Lower lobe of right lung (tissue), 2 donors: ENCODE results near the gene ZC3H14. TPM values are rescaled to one million over a fixed set of nuclear protein-coding genes. Genes with fewer than 3 reads are reported as not detected.

Source experiments
- ATAC-seq, 2 donors: fragments of 200-7000 bp; cut with Tn5 transposase; one replicate each; pipeline ENCODE4 v1.9.1; 2020 to 2022; ENCODE audit warnings: mild to moderate bottlenecking in 2 of 2, moderate library complexity in 2 of 2
- DNase-seq: peaks from one replicate; pipeline ENCODE4 v3.0.0-alpha.2; 2020
- H3K27ac ChIP-seq: fragments of 200-600 bp; one replicate; pipeline ENCODE4 v1.8.0; 2022
- H3K27me3 ChIP-seq: fragments of 200-600 bp; one replicate; pipeline ENCODE4 v1.8.0; 2022; ENCODE audit warnings: low read depth
- H3K36me3 ChIP-seq: fragments of 200-600 bp; one replicate; pipeline ENCODE4 v1.8.0; 2022; ENCODE audit warnings: mild to moderate bottlenecking
- H3K4me1 ChIP-seq: fragments of 200-600 bp; one replicate; pipeline ENCODE4 v1.8.0; 2022
- H3K4me3 ChIP-seq: fragments of 200-600 bp; one replicate; pipeline ENCODE4 v1.8.0; 2022; ENCODE audit warnings: mild to moderate bottlenecking
- H3K9me3 ChIP-seq: fragments of 200-600 bp; one replicate; pipeline ENCODE4 v1.8.0; 2022
- CTCF ChIP-seq: fragments of 200-600 bp; IDR thresholded peaks from one replicate; pipeline ENCODE4 v1.8.0; 2022; ENCODE audit warnings: antibody characterized with exemption, mild to moderate bottlenecking
- intact Hi-C: fragments of 100-400 bp; cut with DNase I; formaldehyde crosslinking; loops from one replicate; pipeline ENCODE4 v1.11.0; 2022
- long read RNA-seq: library from polyadenylated mRNA; unstranded; transcript quantifications from one replicate; pipeline ENCODE4 v2.0.0, GENCODE V29; 2021
- total RNA-seq: library from RNA; stranded (reverse); fragmentation: NEBNext Ultra II Directional; extraction: Animal tissue kit (Norgen Biotek cat#: 25700); gene quantifications from one replicate; pipeline ENCODE4 v1.2.1, GENCODE V29; 2021
- donor health status: DM: no; HTN: yes; CAD: no; lungs with severe emphysema.

ZC3H14 gene
- total RNA-seq: 67.3 TPM
- long read RNA-seq, full-length matches to known transcripts: 52 of 117 reads
- long read RNA-seq, partial matches to known transcripts: 15 of 117 reads
- long read RNA-seq, other reads (novel, unspliced or antisense): 50 of 117 reads

- intact Hi-C loops: no loop called here
- H3K9me3 ChIP-seq: no peaks in the 10 kb centered on the region
- peak within 1 kb of the TSS; percentile 90 for H3K27ac ChIP-seq
- peaks cover 8% of the 10 kb centered on the region for H3K36me3 ChIP-seq
- DNase-seq (peak; percentile 87), ATAC-seq (peak; percentile 99)
- H3K27me3 ChIP-seq: no peaks in the 10 kb centered on the region
- TF ChIP-seq CTCF: no peak
- peak within 1 kb of the TSS; percentile 86 for H3K4me3 ChIP-seq
- H3K4me1 ChIP-seq: peaks cover 19% of the 10 kb centered on the region
Measured at GRCh38 chr14:88562831-88563686, at the start of gene ZC3H14. ZC3H14 (plus strand) TSS chr14:88563037; CDS start chr14:88563134, 97 bp downstream.

- intact Hi-C loops: no loop called here
- Histone ChIP-seq H3K27ac (no peak overlapping the region), H3K4me3 (no peak overlapping the region), H3K27me3 (no peaks in the 10 kb centered on the region), H3K9me3 (no peaks in the 10 kb centered on the region), H3K4me1 (peaks cover 4% of the 10 kb centered on the region), H3K36me3 (peaks cover 17% of the 10 kb centered on the region)
- DNase-seq (no peak), ATAC-seq (no peak)
- TF ChIP-seq CTCF: no peak
Measured at GRCh38 chr14:88515499-88516221, 47.2 kb upstream of the ZC3H14 start.

- H3K27me3 ChIP-seq: no peaks in the 10 kb centered on the region
- peaks cover 17% of the 10 kb centered on the region for H3K36me3 ChIP-seq
- ATAC-seq (no peak), DNase-seq (no peak)
- no peaks in the 10 kb centered on the region for H3K9me3 ChIP-seq
- no peak overlapping the region for H3K27ac ChIP-seq
- intact Hi-C loops: no loop called here
- no peak overlapping the region for H3K4me3 ChIP-seq
- no peak for TF ChIP-seq CTCF
- H3K4me1 ChIP-seq: peaks cover 10% of the 10 kb centered on the region
Measured at GRCh38 chr14:88516861-88517357, 45.9 kb upstream of the ZC3H14 start.

- Histone ChIP-seq H3K27me3 (no peaks in the 10 kb centered on the region), H3K4me3 (no peak overlapping the region), H3K27ac (no peak overlapping the region), H3K4me1 (peaks cover 10% of the 10 kb centered on the region), H3K36me3 (peaks cover 17% of the 10 kb centered on the region), H3K9me3 (no peaks in the 10 kb centered on the region)
- ATAC-seq (no peak), DNase-seq (no peak)
- TF ChIP-seq CTCF: no peak
- intact Hi-C loops: no loop called here
Measured at GRCh38 chr14:88518592-88519512, 44.0 kb upstream of the ZC3H14 start.

- TF ChIP-seq CTCF: no peak
- Histone ChIP-seq H3K27ac (peak overlapping the region; percentile 21), H3K4me3 (no peak overlapping the region), H3K4me1 (peaks cover 10% of the 10 kb centered on the region), H3K27me3 (no peaks in the 10 kb centered on the region), H3K36me3 (peaks cover 15% of the 10 kb centered on the region), H3K9me3 (no peaks in the 10 kb centered on the region)
- intact Hi-C loops: no loop called here
- DNase-seq: no peak
- ATAC-seq: peak; percentile 61 to 69
Measured at GRCh38 chr14:88519907-88520306, 42.9 kb upstream of the ZC3H14 start.
